H1 (cell line): ENCODE results near the gene SUGT1.
"Not testable (repeated sequence)": the region's sequence is repeated elsewhere in the genome, so short reads cannot be mapped to it uniquely, and the experiment has no call there.

Experiments used
- BRCA1 ChIP-seq: IDR thresholded peaks from 2 replicates; pipeline ENCODE4 v1.6.1; 2012; ENCODE audit warnings: low read depth, low read length, improper control_type of control experiment
- TF ChIP-seq, protein P1 (sequence below), 3 experiments: IDR thresholded peaks; 1 replicate in 2 of 3; 2 replicates in 1 of 3; pipeline versions ENCODE4 v1.5.1 to v1.6.1; 2011; ENCODE audit warnings: low read length in 3 of 3, mild to moderate bottlenecking in 3 of 3, inconsistent platforms in 2 of 3, low read depth in 1 of 3, moderate library complexity in 1 of 3; ENCODE audit not compliant: insufficient read depth in 1 of 3; ENCODE audit errors: control extremely low read depth in 1 of 3

DNA sequence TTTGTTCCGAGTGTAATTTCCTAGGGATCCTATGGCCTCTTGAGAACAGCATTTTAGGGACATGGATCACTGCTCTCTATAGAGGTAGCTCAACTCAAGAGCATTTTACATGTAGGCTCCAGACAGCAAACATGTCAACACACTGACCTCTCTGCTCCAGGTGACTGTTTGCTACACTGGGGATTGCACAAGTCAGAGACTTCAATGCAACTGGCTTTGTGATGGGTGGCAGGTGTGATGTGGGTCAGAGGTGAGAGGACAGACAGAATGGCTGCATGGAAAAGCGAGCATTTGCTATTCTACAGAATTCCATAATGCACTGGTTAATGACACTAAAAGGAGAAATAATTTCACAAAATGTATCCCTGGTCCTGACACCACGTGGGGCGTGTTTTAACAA is 49.3 kb upstream of the SUGT1 start:
- TF ChIP-seq, protein P1, sequence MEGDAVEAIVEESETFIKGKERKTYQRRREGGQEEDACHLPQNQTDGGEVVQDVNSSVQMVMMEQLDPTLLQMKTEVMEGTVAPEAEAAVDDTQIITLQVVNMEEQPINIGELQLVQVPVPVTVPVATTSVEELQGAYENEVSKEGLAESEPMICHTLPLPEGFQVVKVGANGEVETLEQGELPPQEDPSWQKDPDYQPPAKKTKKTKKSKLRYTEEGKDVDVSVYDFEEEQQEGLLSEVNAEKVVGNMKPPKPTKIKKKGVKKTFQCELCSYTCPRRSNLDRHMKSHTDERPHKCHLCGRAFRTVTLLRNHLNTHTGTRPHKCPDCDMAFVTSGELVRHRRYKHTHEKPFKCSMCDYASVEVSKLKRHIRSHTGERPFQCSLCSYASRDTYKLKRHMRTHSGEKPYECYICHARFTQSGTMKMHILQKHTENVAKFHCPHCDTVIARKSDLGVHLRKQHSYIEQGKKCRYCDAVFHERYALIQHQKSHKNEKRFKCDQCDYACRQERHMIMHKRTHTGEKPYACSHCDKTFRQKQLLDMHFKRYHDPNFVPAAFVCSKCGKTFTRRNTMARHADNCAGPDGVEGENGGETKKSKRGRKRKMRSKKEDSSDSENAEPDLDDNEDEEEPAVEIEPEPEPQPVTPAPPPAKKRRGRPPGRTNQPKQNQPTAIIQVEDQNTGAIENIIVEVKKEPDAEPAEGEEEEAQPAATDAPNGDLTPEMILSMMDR (IDR thresholded peaks at IDR 0.05; ENCODE audit: control extremely low read depth in 1 of 3, insufficient read depth in 1 of 3, low read depth in 1 of 3, low read length in 3 of 3): not testable (repeated sequence)
- not testable (repeated sequence) for TF ChIP-seq BRCA1
